Measurements from ENCODE around the gene RAPGEF5. TPM values are rescaled to one million over a fixed set of nuclear protein-coding genes. Genes with fewer than 3 reads are reported as not detected.

The RAPGEF5 gene
- total RNA-seq, 3 donors from 2014 or later, result 18.7 to 78.0 (median 41.9) TPM

- Histone ChIP-seq H3K27me3 (no peaks in the 10 kb centered on the region), H3K4me1 (no peaks in the 10 kb centered on the region), H3K36me3 (no peaks in the 10 kb centered on the region), H3K4me3 (no peak overlapping the region), H3K27ac (no peak overlapping the region), H3K9me3 (no peaks in the 10 kb centered on the region)
- TF ChIP-seq CTCF (IDR thresholded peaks at IDR 0.05) (no peak), POLR2A (IDR thresholded peaks at IDR 0.05) (no peak), POLR2AphosphoS5 (IDR thresholded peaks at IDR 0.05) (no peak)
- intact Hi-C loops (cut with DNase I; ENCODE audit: low total_unique reads), result no loop called here
- DNase-seq (ENCODE audit: low spot score in 2 of 2), result no peak
Measured at GRCh38 chr7:22115689-22116088, 241.3 kb downstream of the RAPGEF5 start.

- Histone ChIP-seq H3K27ac (no peak overlapping the region), H3K27me3 (no peaks in the 10 kb centered on the region), H3K4me1 (no peaks in the 10 kb centered on the region), H3K36me3 (no peaks in the 10 kb centered on the region), H3K4me3 (no peak overlapping the region), H3K9me3 (no peaks in the 10 kb centered on the region)
- intact Hi-C loops (cut with DNase I; ENCODE audit: low total_unique reads), result no loop called here
- no peak for TF ChIP-seq POLR2AphosphoS5 (IDR thresholded peaks at IDR 0.05)
- TF ChIP-seq CTCF (IDR thresholded peaks at IDR 0.05), result no peak
- no peak for TF ChIP-seq POLR2A (IDR thresholded peaks at IDR 0.05)
- no peak for DNase-seq (ENCODE audit: low spot score in 2 of 2)
Measured at GRCh38 chr7:22114440-22114981, 242.4 kb downstream of the RAPGEF5 start.

DNA sequence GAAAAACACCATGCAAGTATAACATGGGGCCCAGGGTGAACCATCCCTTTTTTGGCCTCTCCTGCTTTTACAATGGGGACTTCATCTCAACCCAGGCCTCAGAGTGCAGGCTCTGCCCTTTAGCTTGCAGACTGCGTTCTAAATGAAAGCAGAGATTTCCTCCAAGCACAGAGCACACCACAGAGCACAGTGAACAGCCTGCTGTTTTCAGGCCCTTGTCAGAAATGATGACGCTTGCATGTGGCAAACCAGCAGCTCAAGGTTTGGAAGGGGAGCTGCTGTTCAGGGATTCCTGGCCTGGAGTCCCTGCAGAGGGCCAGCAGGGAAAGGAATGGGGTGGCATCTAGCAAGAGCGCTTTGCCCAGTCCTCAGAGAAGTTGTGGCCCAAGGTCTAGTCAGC is 243.9 kb downstream of the RAPGEF5 start:
- TF ChIP-seq CTCF (IDR thresholded peaks at IDR 0.05), result no peak
- TF ChIP-seq POLR2A (IDR thresholded peaks at IDR 0.05), result no peak
- no peak for TF ChIP-seq POLR2AphosphoS5 (IDR thresholded peaks at IDR 0.05)
- no peak overlapping the region for H3K27ac ChIP-seq
- H3K9me3 ChIP-seq, result no peaks in the 10 kb centered on the region
- intact Hi-C loops (cut with DNase I; ENCODE audit: low total_unique reads), result no loop called here
- no peak for DNase-seq (ENCODE audit: low spot score in 2 of 2)
- no peaks in the 10 kb centered on the region for H3K36me3 ChIP-seq
- no peak overlapping the region for H3K4me3 ChIP-seq
- H3K27me3 ChIP-seq, result no peaks in the 10 kb centered on the region
- no peaks in the 10 kb centered on the region for H3K4me1 ChIP-seq

DNA sequence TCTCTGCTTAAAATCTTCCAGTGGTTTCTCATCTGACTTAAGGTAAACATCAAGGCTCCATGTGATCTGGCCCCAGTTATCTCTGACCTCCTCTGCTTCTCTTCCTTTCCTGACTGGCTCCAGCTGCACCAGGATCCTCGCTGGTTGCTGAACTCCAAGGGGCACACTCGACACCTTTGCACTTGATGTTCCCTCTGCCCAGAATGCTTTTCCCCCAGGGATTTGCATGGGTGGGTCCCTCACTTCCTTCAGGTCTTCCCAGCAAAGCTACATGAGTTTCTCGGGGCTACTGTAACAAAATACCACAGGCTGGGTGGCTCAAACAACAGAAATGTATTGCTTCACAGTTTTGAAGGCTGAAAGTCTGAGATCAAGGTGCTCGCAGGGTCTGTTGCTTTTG is 245.3 kb downstream of the RAPGEF5 start:
- H3K27me3 ChIP-seq, result no peaks in the 10 kb centered on the region
- no peaks in the 10 kb centered on the region for H3K9me3 ChIP-seq
- H3K27ac ChIP-seq, result no peak overlapping the region
- TF ChIP-seq CTCF (IDR thresholded peaks at IDR 0.05), result no peak
- no peak for TF ChIP-seq POLR2A (IDR thresholded peaks at IDR 0.05)
- no peak for TF ChIP-seq POLR2AphosphoS5 (IDR thresholded peaks at IDR 0.05)
- no peak for DNase-seq (ENCODE audit: low spot score in 2 of 2)
- H3K4me1 ChIP-seq, result no peaks in the 10 kb centered on the region
- no peak overlapping the region for H3K4me3 ChIP-seq
- H3K36me3 ChIP-seq, result no peaks in the 10 kb centered on the region
- intact Hi-C loops (cut with DNase I; ENCODE audit: low total_unique reads), result no loop called here

DNA sequence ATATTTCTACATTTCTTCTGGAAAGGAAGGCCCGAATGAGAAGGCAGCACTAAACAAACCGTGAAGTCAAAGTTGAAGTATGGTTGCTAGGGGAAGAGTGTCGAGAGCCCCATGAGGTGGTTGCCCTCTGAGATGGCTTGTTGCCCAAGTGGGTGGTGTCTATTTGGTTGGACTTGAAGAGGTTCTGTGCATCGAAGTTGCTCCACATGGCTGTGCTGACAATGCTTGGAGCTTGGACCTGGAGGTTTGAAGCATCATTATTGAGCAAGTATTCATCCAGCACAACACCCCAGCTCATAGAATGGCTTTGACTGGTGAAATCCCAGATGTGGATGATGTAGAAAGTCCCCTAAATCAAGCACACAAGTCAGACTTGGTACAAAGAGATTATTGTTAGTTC is 246.1 kb downstream of the RAPGEF5 start:
- DNase-seq (ENCODE audit: low spot score in 2 of 2), result no peak
- Histone ChIP-seq H3K36me3 (no peaks in the 10 kb centered on the region), H3K27me3 (no peaks in the 10 kb centered on the region), H3K9me3 (no peaks in the 10 kb centered on the region), H3K27ac (no peak overlapping the region), H3K4me1 (no peaks in the 10 kb centered on the region), H3K4me3 (no peak overlapping the region)
- intact Hi-C loops (cut with DNase I; ENCODE audit: low total_unique reads), result no loop called here
- TF ChIP-seq POLR2AphosphoS5 (IDR thresholded peaks at IDR 0.05) (no peak), CTCF (IDR thresholded peaks at IDR 0.05) (no peak), POLR2A (IDR thresholded peaks at IDR 0.05) (no peak)
